ENCODE data around the gene UCN.

Gene UCN

DNA sequence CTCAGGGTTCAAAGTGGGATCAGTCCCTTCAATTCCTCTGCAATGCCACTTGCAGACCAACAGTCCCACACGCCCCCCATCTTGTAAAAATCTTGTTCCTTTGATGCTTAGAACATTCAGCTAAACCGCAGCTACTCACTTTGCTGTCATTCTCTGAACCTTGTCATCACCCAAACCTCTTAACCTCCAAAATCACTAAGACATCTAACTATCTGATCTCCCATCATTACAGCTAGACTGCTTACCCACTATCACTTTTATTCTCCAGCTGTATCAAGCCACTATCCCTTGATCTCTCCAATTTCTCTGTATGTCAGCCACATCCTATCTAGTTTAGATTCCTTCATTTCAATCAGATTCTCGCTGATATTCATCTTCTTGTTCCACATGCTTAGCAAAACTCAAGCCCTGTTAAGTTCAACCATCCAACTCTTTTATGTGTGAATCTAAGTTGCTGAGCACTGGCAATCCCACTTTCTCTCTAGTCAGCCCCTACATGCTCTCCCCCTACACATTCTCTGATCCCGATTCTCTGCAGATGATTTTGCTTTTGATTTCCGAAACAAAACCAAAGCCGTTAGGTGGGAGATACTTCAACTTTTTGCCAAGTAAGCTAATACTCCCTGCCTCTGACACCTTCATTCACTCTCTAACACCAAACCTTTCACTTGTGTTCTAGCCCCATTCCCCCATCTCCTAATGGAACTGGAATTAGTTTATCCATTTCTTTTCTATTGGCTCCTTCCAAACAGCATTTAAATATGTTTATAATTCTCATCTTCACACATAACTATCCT is 43.8 kb upstream of the UCN start:
- no peak for DNase-seq (ENCODE audit: low read depth)
- no peak overlapping the region for H3K4me3 ChIP-seq (ENCODE audit: low read depth, low read length)
- no peak for TF ChIP-seq CTCF (conservative IDR thresholded peaks at IDR 0.05; ENCODE audit: low read depth, low read length)

DNA sequence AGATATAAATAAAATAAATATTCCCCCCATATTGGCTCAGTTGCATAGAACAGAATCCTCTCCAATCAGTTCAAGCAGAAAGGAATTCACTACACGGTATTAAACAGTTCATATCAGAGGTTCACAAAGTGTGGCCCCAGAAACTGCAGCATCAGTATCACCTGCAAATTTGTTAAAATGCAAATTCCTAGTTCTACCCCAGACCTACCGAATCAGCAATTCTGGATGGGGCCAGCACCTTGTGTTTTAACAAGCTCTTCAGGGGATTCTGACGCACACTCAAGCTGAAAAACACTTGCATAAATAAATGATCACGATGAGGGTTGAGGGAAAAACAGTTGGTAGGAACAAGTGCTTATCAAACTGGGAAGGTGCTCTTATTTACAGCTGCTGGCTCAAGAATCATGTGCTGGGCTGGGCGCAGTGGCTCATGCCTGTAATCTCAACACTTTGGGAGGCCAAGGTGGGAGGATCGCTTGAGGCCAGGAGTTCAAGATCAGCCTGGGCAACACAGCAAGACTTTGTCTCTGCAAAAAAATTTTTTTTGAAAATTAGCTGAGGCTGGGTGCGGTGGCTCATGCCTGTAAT is 42.0 kb upstream of the UCN start:
- no peak overlapping the region for H3K4me3 ChIP-seq (ENCODE audit: low read depth, low read length)
- no peak for TF ChIP-seq CTCF (conservative IDR thresholded peaks at IDR 0.05; ENCODE audit: low read depth, low read length)
- DNase-seq (ENCODE audit: low read depth) = no peak

- no peak for DNase-seq (ENCODE audit: low read depth)
These were observed 39.4 kb upstream of the UCN start for GRCh38 chr2:27347641-27348040.

GRCh38 chr2:27336173-27336572 is 27.9 kb upstream of the UCN start:
- H3K4me3 ChIP-seq (ENCODE audit: low read depth, low read length) = no peak overlapping the region
- TF ChIP-seq CTCF (conservative IDR thresholded peaks at IDR 0.05; ENCODE audit: low read depth, low read length) = no peak
- no peak for DNase-seq (ENCODE audit: low read depth)

More at GRCh38 chr2:27347641-27348040, 39.4 kb upstream of the UCN start:
- TF ChIP-seq CTCF (conservative IDR thresholded peaks at IDR 0.05; ENCODE audit: low read depth, low read length) = no peak
- no peak overlapping the region for H3K4me3 ChIP-seq (ENCODE audit: low read depth, low read length)

DNA sequence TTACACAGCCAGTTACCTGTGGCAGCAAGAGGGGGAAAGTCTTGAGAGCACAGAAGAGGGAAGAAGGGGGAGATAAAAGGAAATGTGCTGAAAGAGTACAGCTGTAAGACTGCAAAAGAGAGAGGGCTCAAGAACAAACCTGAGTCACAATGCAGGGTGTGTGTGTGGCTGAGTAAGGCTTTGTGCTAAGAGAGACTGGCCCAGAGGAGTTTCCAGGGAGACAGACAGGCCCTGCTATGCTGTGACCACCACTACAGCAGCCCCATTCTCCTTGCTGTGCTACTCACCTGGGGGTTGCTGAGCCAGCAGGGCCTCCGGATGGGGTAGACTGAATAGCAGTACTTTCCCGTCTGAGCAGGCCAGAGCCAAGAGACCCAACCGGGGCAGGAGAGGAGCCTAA is 27.1 kb upstream of the UCN start:
- DNase-seq (ENCODE audit: low read depth) = no peak
- H3K4me3 ChIP-seq (ENCODE audit: low read depth, low read length) = no peak overlapping the region
- no peak for TF ChIP-seq CTCF (conservative IDR thresholded peaks at IDR 0.05; ENCODE audit: low read depth, low read length)

DNA sequence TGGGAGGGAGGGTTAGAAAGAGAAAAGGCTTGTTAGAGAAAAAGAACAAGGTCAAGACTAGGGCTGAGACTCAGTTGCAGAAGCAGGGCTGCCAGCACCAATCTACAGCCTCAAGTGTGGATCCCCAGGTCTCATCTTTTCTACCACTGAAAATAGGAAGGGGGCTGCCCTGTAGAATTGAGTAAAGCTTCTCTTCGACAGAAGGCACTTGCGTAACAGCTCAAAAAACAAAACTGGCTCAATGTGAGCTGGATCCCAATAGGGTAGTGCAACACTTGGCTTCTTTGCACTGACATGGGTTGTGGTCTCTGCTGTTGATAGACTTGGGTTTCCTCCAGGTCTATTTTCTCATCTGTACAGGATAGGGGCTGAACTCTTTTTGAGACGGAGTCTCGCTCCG is 16.5 kb upstream of the UCN start:
- DNase-seq (ENCODE audit: low read depth) = no peak
- H3K4me3 ChIP-seq (ENCODE audit: low read depth, low read length) = no peak overlapping the region
- TF ChIP-seq CTCF (conservative IDR thresholded peaks at IDR 0.05; ENCODE audit: low read depth, low read length) = no peak
